Measurements from ENCODE around the gene RHBDL1.

The RHBDL1 gene

DNA sequence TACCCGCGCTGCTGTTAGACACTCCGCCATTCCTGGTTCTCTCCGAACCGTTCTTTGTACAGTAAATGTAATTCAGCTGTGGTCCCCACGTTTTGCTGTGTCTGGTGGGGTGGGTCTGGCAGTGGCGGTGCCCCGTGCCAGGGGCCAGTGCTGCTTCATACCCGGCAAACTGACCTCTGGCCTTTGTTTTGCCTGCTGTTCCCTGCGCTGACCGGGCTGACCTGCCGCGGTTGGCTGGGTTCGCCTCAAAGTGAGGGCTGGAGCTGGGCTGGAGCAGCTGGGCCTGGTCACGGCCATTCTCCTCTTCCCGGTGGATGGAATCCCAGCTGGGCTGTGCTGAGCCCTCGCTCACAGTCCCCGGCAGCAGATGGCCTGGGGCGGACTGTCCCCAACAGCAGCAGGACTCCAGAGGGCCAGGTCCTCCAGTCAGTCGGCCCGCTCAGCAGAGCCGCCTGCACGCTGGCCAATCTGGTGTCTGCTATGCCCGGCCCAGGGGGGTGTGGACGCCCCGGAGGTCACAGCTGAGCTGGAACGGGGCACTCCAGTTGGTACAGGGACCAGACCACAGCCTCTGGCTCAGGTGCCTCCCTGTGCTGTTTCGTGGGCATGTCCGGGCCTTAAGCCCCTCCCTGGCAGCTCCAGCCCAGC is 46.2 kb upstream of the RHBDL1 start:
- no peak for DNase-seq (ENCODE audit: low read depth)
- H3K4me3 ChIP-seq (ENCODE audit: low read depth, low read length), result no peak overlapping the region
- TF ChIP-seq, protein P1, sequence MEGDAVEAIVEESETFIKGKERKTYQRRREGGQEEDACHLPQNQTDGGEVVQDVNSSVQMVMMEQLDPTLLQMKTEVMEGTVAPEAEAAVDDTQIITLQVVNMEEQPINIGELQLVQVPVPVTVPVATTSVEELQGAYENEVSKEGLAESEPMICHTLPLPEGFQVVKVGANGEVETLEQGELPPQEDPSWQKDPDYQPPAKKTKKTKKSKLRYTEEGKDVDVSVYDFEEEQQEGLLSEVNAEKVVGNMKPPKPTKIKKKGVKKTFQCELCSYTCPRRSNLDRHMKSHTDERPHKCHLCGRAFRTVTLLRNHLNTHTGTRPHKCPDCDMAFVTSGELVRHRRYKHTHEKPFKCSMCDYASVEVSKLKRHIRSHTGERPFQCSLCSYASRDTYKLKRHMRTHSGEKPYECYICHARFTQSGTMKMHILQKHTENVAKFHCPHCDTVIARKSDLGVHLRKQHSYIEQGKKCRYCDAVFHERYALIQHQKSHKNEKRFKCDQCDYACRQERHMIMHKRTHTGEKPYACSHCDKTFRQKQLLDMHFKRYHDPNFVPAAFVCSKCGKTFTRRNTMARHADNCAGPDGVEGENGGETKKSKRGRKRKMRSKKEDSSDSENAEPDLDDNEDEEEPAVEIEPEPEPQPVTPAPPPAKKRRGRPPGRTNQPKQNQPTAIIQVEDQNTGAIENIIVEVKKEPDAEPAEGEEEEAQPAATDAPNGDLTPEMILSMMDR (IDR thresholded peaks at IDR 0.05; ENCODE audit: low read depth, low read length, missing control alignments), result no peak

DNA sequence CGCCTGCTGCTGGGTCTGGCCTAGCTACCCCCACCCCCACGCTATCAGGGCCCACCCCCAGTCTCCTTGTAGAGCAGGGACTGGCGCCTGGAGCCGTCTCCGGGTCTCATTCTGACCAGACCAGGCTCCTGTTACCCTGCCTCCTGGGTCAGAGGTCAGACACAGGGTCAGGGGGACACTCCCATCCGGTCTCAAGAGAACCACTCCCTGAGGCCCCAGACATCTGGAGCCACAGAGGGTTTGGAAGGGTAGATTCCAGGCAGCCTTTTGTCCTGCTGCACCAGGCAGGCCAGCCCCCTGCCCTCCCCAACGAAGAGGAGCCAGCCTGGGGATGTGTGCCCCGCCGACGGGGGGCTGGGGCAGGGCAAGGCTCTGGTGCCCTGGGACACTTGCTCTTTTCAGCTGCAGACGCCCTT is 45.6 kb upstream of the RHBDL1 start:
- TF ChIP-seq, protein P1 (IDR thresholded peaks at IDR 0.05; ENCODE audit: low read depth, low read length, missing control alignments), result no peak
- H3K4me3 ChIP-seq (ENCODE audit: low read depth, low read length), result no peak overlapping the region
- no peak for DNase-seq (ENCODE audit: low read depth)

DNA sequence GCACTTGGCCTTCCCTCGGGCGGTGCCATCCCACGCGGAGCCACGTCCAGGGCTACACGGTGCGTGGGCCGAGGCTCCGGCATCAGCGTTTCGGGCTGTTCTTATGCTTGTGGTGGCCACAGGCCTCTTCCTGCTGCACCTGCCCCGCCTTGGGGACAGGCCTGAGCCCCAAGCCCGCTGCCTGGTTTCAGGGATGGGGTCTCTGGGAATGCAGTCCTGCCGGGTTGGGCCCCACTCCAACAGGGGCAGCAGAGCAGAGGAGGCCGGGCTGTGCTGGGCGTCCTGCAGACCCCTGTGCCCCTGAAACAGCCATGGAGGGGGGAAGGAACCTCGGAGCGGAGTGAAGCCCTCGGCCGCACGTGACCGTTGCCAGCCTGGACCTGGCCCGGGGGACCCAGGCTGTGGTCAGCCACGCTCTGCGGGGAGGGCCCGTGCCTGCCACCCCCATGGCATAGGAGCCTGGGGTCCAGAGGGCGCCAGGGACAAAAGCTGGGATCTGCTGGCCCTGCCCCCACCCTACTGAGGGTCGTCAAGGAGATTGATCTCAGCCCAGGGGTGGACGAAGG is 45.1 kb upstream of the RHBDL1 start:
- no peak for DNase-seq (ENCODE audit: low read depth)
- H3K4me3 ChIP-seq (ENCODE audit: low read depth, low read length), result no peak overlapping the region
- TF ChIP-seq, protein P1 (IDR thresholded peaks at IDR 0.05; ENCODE audit: low read depth, low read length, missing control alignments), result no peak

DNA sequence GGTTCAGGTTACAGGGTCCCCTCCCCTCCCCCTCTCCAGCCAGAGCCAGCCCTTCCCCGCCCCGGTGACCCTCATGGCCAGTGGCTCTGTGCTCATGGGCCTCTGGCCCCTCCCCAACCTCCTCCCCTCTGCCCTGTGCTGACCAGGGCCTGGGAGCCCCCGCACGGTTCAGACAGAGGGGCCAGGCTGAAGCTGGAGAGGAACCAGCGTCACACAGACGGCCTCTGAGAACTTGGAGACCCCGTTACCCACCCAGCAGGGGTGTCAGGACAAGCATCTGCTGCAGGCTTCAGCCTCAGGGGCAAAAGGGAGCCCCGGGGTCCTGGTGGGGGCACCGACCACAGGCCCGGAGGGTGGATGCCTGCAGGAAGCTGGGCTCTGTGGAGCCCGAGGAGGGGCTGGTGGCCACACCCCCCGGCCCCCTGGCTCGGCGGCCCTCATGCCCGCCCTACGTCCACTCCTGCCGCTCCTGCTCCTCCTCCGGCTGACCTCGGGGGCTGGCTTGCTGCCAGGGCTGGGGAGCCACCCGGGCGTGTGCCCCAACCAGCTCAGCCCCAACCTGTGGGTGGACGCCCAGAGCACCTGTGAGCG is 44.6 kb upstream of the RHBDL1 start, which contains the start of gene WFIKKN1:
Gene WFIKKN1 (plus strand): TSS at position 171 of the 591 bp plus-strand sequence. CDS start 269 bp downstream, at position 440.
- H3K4me3 ChIP-seq (ENCODE audit: low read depth, low read length), result no peak within 1 kb of the TSS
- DNase-seq (ENCODE audit: low read depth), result no peak

DNA sequence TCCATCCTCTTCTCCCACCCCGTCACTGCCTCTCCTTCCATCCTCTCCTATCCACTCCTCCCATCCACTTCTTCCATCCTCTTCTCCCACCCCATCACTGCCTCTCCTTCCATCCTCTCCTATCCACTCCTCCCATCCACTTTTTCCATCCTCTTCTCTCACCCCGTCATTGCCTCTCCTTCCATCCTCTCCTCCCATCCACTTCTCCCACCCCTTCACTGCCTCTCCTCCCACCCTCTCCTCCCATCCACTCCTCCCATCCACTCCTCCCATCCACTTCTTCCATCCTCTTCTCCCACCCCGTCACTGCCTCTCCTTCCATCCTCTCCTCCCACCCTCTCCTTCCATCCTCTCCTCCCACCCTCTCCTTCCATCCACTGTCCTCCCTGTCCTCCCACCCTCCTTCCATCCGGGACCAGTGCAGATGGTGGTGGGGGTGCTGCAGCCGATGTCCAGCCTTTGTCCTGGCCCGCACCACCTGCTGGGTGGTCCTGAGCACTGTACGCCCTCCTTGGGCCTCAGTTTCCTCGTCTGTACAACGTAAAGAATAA is 43.6 kb upstream of the RHBDL1 start:
- DNase-seq (ENCODE audit: low read depth), result no peak
- no peak overlapping the region for H3K4me3 ChIP-seq (ENCODE audit: low read depth, low read length)
- TF ChIP-seq, protein P1 (IDR thresholded peaks at IDR 0.05; ENCODE audit: low read depth, low read length, missing control alignments), result no peak

More for the DNA sequence above, 44.6 kb upstream of the RHBDL1 start, which contains the start of gene WFIKKN1:
- TF ChIP-seq, protein P1 (IDR thresholded peaks at IDR 0.05; ENCODE audit: low read depth, low read length, missing control alignments), result no peak

DNA sequence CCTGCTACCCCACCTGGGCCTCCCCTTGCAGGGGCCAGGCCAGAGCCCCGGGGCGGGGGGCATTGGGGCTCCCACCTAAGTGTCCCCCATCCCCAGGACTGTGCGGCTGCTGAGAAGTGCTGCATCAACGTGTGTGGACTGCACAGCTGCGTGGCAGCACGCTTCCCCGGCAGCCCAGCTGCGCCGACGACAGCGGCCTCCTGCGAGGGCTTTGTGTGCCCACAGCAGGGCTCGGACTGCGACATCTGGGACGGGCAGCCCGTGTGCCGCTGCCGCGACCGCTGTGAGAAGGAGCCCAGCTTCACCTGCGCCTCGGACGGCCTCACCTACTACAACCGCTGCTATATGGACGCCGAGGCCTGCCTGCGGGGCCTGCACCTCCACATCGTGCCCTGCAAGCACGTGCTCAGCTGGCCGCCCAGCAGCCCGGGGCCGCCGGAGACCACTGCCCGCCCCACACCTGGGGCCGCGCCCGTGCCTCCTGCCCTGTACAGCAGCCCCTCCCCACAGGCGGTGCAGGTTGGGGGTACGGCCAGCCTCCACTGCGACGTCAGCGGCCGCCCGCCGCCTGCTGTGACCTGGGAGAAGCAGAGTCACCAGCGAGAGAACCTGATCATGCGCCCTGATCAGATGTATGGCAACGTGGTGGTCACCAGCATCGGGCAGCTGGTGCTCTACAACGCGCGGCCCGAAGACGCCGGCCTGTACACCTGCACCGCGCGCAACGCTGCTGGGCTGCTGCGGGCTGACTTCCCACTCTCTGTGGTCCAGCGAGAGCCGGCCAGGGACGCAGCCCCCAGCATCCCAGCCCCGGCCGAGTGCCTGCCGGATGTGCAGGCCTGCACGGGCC is 42.8 kb upstream of the RHBDL1 start:
- TF ChIP-seq, protein P1 (IDR thresholded peaks at IDR 0.05; ENCODE audit: low read depth, low read length, missing control alignments), result no peak
- H3K4me3 ChIP-seq (ENCODE audit: low read depth, low read length), result no peak overlapping the region
- no peak for DNase-seq (ENCODE audit: low read depth)

Data from GM12864 (cell line).